Activated T-helper 2 cell treated with anti-CD3 and anti-CD28 coated beads, Interferon-gamma antibody, Interleukin-2, Interleukin-4, amounts not matched to agents 10 μg/mL and 5 μg/mL and 100 μg/mL, durations not matched to agents 14 hours and 24 hours and 36 hours (primary cell): ENCODE data around the gene STOML3. TPM values are rescaled to one million over a fixed set of nuclear protein-coding genes. Genes with fewer than 3 reads are reported as not detected.
A peak's percentile ranks its signal among the peaks of the same experiment; 100 is the strongest.

ENCODE experiments used
- DNase-seq: peaks from one replicate; pipeline ENCODE4 v3.0.0; 2021; ENCODE audit warnings: low spot score
- H3K27ac Mint-ChIP-seq: one replicate; pipeline ENCODE4 v1.8.0; 2021; ENCODE audit warnings: mixed read lengths
- H3K27me3 Mint-ChIP-seq: one replicate; pipeline ENCODE4 v1.8.0; 2021; ENCODE audit warnings: low read depth, mixed read lengths
- H3K36me3 Mint-ChIP-seq: one replicate; pipeline ENCODE4 v1.8.0; 2021; ENCODE audit warnings: low read depth, mixed read lengths
- H3K4me1 Mint-ChIP-seq: one replicate; pipeline ENCODE4 v1.8.0; 2021; ENCODE audit warnings: low read depth, mixed read lengths
- H3K4me3 Mint-ChIP-seq: one replicate; pipeline ENCODE4 v1.8.0; 2021; ENCODE audit warnings: low read depth, mild to moderate bottlenecking, moderate library complexity, mixed read lengths
- H3K9me3 Mint-ChIP-seq: one replicate; pipeline ENCODE4 v1.8.0; 2021; ENCODE audit warnings: mixed read lengths
- intact Hi-C: fragments of 100-400 bp; cut with micrococcal nuclease; formaldehyde crosslinking; loops from one replicate; pipeline ENCODE4 v1.15.1; 2023
- total RNA-seq: library from RNA; stranded (reverse); gene quantifications from 2 replicates; pipeline ENCODE4 v1.2.3, GENCODE V29; 2022

STOML3 gene, protein sequence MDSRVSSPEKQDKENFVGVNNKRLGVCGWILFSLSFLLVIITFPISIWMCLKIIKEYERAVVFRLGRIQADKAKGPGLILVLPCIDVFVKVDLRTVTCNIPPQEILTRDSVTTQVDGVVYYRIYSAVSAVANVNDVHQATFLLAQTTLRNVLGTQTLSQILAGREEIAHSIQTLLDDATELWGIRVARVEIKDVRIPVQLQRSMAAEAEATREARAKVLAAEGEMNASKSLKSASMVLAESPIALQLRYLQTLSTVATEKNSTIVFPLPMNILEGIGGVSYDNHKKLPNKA
- total RNA-seq = not detected in 2 replicates

DNA sequence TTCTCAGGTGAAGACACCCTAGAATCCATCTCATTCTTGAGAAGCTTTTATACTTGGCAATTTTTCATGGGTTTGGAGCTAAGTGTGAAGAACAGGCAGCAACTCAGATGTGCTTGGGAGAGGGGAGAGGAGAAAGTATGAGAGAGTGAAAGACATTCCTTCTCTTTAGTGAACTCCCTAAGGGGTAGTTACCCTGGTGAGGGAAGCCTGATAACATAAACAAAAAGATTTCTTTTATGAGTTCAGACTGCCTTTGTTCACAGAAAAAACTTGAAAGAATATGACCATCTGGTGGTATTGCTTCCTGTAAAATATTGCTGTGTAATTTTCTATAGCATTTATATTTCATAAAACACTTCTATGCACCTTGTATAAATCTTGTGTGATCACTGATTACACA lies at the start of gene STOML3:
STOML3 (minus strand) TSS at position 139 of the 400 bp plus-strand sequence; CDS start at position 29, 110 bp downstream.
- peaks cover 4% of the 10 kb centered on the region for H3K27me3 Mint-ChIP-seq
- H3K36me3 Mint-ChIP-seq = no peaks in the 10 kb centered on the region
- no peaks in the 10 kb centered on the region for H3K4me1 Mint-ChIP-seq
- H3K9me3 Mint-ChIP-seq = no peaks in the 10 kb centered on the region
- H3K27ac Mint-ChIP-seq = no peak within 1 kb of the TSS
- no peak within 1 kb of the TSS for H3K4me3 Mint-ChIP-seq
- intact Hi-C loops = loop anchor here (5.0 kb wide), 1 partner anchor 38 kb away; no protein-coding TSS in a partner anchor
- no peak for DNase-seq

- H3K27me3 Mint-ChIP-seq = no peaks in the 10 kb centered on the region
- intact Hi-C loops = no loop called here
- DNase-seq = no peak
- H3K4me1 Mint-ChIP-seq = peaks cover 24% of the 10 kb centered on the region
- H3K27ac Mint-ChIP-seq = peak overlapping the region; percentile 51
- H3K4me3 Mint-ChIP-seq = peak overlapping the region; percentile 61
- peaks cover 42% of the 10 kb centered on the region for H3K36me3 Mint-ChIP-seq
- H3K9me3 Mint-ChIP-seq = no peaks in the 10 kb centered on the region
Observed at GRCh38 chr13:39040206-39040605, 49.6 kb upstream of the STOML3 start.

- no peaks in the 10 kb centered on the region for H3K9me3 Mint-ChIP-seq
- intact Hi-C loops = loop anchor here (5.0 to 10.0 kb wide), 7 partner anchors 108 to 1736 kb away; partner anchors contain the start of genes LHFPL6 and MRPS31
- peaks cover 34% of the 10 kb centered on the region for H3K36me3 Mint-ChIP-seq
- H3K27ac Mint-ChIP-seq = peak overlapping the region; percentile 94
- no peak for DNase-seq
- H3K4me1 Mint-ChIP-seq = peaks cover 34% of the 10 kb centered on the region
- no peaks in the 10 kb centered on the region for H3K27me3 Mint-ChIP-seq
- H3K4me3 Mint-ChIP-seq = peak overlapping the region; percentile 94
Observed at GRCh38 chr13:39039041-39039440, 48.4 kb upstream of the STOML3 start.

GRCh38 chr13:39038569-39039030 lies 48.0 kb upstream of the STOML3 start:
- no peaks in the 10 kb centered on the region for H3K27me3 Mint-ChIP-seq
- peaks cover 34% of the 10 kb centered on the region for H3K36me3 Mint-ChIP-seq
- H3K9me3 Mint-ChIP-seq = no peaks in the 10 kb centered on the region
- DNase-seq = peak; percentile 62
- H3K4me3 Mint-ChIP-seq = peak overlapping the region; percentile 94
- intact Hi-C loops = loop anchor here (1.0 to 10.0 kb wide), 8 partner anchors 57 to 1736 kb away; partner anchors contain the start of genes LHFPL6 and MRPS31
- peaks cover 37% of the 10 kb centered on the region for H3K4me1 Mint-ChIP-seq
- peak overlapping the region; percentile 94 for H3K27ac Mint-ChIP-seq

- peak within 1 kb of the TSS; percentile 94 for H3K27ac Mint-ChIP-seq
- peak within 1 kb of the TSS; percentile 94 for H3K4me3 Mint-ChIP-seq
- no peaks in the 10 kb centered on the region for H3K27me3 Mint-ChIP-seq
- DNase-seq = peak; percentile 74
- H3K36me3 Mint-ChIP-seq = peaks cover 34% of the 10 kb centered on the region
- intact Hi-C loops = loop anchor here (1.0 to 10.0 kb wide), 8 partner anchors 57 to 1737 kb away; partner anchors contain the start of genes LHFPL6 and MRPS31
- no peaks in the 10 kb centered on the region for H3K9me3 Mint-ChIP-seq
- peaks cover 38% of the 10 kb centered on the region for H3K4me1 Mint-ChIP-seq
Observed at GRCh38 chr13:39037880-39038568, 47.4 kb upstream of the STOML3 start, which contains the start of the genes NHLRC3 and PROSER1. TSS of gene NHLRC3 (plus strand) at chr13:39038456. CDS start at chr13:39038640, 184 bp downstream. TSS of gene PROSER1 (minus strand) at chr13:39038089. CDS start at chr13:39037242, 847 bp downstream.

DNA sequence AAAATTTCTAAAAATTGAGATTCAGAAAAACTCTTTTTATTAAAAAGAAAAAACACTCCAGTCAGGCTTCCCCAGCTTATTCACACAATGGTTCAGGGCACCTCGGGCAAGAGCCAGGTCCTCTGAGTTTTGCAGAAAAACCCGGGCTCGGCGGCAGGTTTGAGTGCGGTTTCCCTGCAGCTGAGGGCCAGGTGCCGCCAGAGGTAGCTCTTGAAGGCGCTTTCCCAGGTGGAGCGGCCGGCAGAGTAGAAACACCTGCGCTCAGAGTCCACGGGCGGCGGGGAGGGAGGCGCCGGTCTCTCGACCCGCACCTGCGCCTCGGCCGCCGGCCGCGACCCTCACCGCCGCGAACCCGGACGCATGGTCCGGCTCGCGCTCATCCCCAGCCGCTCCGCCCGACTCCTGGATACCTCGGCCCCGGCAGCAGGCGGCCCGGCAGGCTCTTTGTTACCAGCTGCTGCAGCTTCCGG lies 46.8 kb upstream of the STOML3 start:
- Mint-ChIP-seq H3K4me3 (peak overlapping the region; percentile 94), H3K9me3 (no peaks in the 10 kb centered on the region), H3K27me3 (no peaks in the 10 kb centered on the region), H3K27ac (peak overlapping the region; percentile 94), H3K36me3 (peaks cover 30% of the 10 kb centered on the region), H3K4me1 (peaks cover 39% of the 10 kb centered on the region)
- DNase-seq = no peak
- intact Hi-C loops = loop anchor here (5.0 to 10.0 kb wide), 7 partner anchors 110 to 1737 kb away; partner anchors contain the start of genes LHFPL6 and MRPS31

DNA sequence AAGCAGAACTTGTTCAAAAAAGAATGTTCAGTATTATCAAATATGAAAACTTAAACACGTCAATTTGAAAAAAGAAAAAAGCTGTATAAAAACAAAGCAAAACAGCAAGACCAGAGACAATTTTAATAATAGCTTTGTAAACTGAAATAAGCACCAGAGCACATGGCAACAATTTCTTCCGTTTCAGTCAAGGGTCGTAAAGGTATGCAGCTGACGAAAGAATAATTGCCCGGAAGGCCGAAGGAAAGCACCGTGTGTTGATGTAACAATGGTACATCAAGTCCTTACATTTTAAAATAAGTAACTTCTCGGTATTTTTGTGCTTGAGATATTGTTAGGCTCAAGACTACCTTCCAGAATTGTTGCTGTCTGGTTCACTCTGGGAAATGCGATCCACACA lies 45.6 kb upstream of the STOML3 start:
- H3K9me3 Mint-ChIP-seq = no peaks in the 10 kb centered on the region
- intact Hi-C loops = loop anchor here (5.0 to 10.0 kb wide), 7 partner anchors 111 to 1739 kb away; partner anchors contain the start of genes LHFPL6 and MRPS31
- H3K36me3 Mint-ChIP-seq = peaks cover 36% of the 10 kb centered on the region
- H3K4me3 Mint-ChIP-seq = peak overlapping the region; percentile 94
- DNase-seq = no peak
- H3K27me3 Mint-ChIP-seq = no peaks in the 10 kb centered on the region
- H3K27ac Mint-ChIP-seq = peak overlapping the region; percentile 86
- H3K4me1 Mint-ChIP-seq = peaks cover 43% of the 10 kb centered on the region

GRCh38 chr13:39035799-39036198 lies 45.2 kb upstream of the STOML3 start:
- peaks cover 34% of the 10 kb centered on the region for H3K36me3 Mint-ChIP-seq
- no peaks in the 10 kb centered on the region for H3K9me3 Mint-ChIP-seq
- no peak for DNase-seq
- peak overlapping the region; percentile 55 for H3K27ac Mint-ChIP-seq
- intact Hi-C loops = loop anchor here (5.0 to 10.0 kb wide), 7 partner anchors 112 to 1739 kb away; partner anchors contain the start of genes LHFPL6 and MRPS31
- peak overlapping the region; percentile 94 for H3K4me3 Mint-ChIP-seq
- H3K27me3 Mint-ChIP-seq = no peaks in the 10 kb centered on the region
- H3K4me1 Mint-ChIP-seq = peaks cover 42% of the 10 kb centered on the region

DNA sequence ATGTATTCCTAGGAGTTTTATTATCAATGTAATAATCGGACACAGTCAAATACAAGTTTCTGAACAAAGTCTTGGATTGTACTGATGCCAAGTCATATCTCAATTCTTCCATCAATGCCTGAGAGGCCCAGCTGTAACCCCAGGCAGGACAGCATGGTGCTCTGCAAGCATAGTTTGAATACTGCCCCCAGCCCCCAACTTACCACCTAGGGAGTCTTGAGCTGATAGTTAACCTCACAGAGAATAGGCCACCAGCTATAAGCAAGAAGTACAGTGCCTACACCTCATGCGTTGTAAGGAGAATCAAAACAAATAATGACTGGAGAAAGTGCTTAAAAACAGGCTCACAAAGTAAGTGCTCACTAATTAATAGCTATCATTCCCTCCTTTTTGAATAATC lies 44.6 kb upstream of the STOML3 start:
- intact Hi-C loops = loop anchor here (5.0 to 10.0 kb wide), 7 partner anchors 112 to 1740 kb away; partner anchors contain the start of genes LHFPL6 and MRPS31
- Mint-ChIP-seq H3K4me1 (peaks cover 36% of the 10 kb centered on the region), H3K27me3 (no peaks in the 10 kb centered on the region), H3K9me3 (no peaks in the 10 kb centered on the region), H3K36me3 (peaks cover 28% of the 10 kb centered on the region), H3K27ac (peak overlapping the region; percentile 55), H3K4me3 (peak overlapping the region; percentile 94)
- DNase-seq = no peak

DNA sequence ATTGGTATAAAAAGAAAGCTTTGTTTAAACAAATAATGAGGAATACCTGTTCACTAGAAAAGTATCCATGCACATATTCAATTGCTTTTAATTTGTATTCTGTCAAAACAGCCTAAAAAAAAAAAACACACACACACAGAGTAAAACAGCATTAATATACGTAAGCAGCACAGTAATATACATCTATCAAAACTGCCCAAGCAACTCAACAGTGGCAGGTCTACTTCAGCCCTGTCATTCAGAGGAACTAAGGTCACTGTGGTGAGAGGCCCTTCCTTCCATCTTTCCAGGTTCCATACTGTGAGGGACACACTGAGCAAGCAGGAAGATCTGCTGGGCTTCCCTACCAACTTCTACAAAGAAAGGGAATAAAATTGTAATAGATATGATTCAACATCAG lies 43.5 kb upstream of the STOML3 start:
- peaks cover 32% of the 10 kb centered on the region for H3K36me3 Mint-ChIP-seq
- intact Hi-C loops = loop anchor here (10.0 kb wide), 1 partner anchor 1741 kb away; the partner anchor contains the start of gene MRPS31
- no peak overlapping the region for H3K27ac Mint-ChIP-seq
- H3K27me3 Mint-ChIP-seq = no peaks in the 10 kb centered on the region
- DNase-seq = no peak
- peaks cover 31% of the 10 kb centered on the region for H3K4me1 Mint-ChIP-seq
- H3K4me3 Mint-ChIP-seq = peak overlapping the region; percentile 37
- H3K9me3 Mint-ChIP-seq = no peaks in the 10 kb centered on the region

DNA sequence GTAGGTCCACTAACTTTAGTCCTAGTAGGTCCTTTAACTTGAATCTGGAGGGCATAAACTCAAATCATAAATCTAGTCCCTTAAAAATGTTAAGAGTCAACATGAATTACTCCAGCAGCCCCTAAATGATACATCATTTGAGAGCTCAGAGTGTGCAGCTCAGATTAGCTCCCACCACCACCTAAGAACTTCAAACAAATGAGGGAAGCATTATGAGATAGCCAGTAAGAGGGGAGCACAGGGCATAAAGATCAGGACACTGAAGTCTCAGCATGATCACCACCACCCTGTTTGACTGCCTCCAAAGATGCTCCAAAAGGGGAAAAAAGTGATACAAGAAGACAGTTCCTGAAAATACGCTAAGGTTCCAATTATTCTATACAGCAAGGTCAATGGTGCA lies 41.5 kb upstream of the STOML3 start:
- peaks cover 29% of the 10 kb centered on the region for H3K4me1 Mint-ChIP-seq
- H3K27me3 Mint-ChIP-seq = no peaks in the 10 kb centered on the region
- H3K27ac Mint-ChIP-seq = no peak overlapping the region
- H3K9me3 Mint-ChIP-seq = no peaks in the 10 kb centered on the region
- H3K36me3 Mint-ChIP-seq = peaks cover 45% of the 10 kb centered on the region
- no peak for DNase-seq
- intact Hi-C loops = loop anchor here (10.0 kb wide), 1 partner anchor 1743 kb away; the partner anchor contains the start of gene MRPS31
- no peak overlapping the region for H3K4me3 Mint-ChIP-seq

DNA sequence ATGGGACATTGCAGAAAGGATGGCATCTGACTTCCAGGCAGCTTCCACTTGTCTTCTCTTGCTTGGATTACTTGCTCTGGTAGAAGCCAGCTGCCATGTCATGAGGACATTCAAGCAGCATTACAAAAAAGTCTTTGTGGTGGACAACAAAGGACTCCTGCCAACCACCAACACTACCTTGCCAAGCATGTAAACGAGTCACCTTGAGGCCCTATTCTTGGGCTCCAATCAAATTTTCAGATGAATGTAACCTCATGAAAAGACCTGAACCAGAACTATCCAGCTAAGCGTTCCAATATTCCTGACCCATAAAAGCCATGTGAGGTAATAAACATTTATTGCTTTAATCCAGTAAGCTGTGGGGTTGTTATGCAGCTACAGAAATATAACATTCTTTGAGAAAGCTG lies 34.8 kb upstream of the STOML3 start:
- intact Hi-C loops = no loop called here
- DNase-seq = no peak
- H3K4me1 Mint-ChIP-seq = no peaks in the 10 kb centered on the region
- no peaks in the 10 kb centered on the region for H3K27me3 Mint-ChIP-seq
- H3K27ac Mint-ChIP-seq = no peak overlapping the region
- no peaks in the 10 kb centered on the region for H3K9me3 Mint-ChIP-seq
- peaks cover 70% of the 10 kb centered on the region for H3K36me3 Mint-ChIP-seq
- H3K4me3 Mint-ChIP-seq = no peak overlapping the region
